Measurements from ENCODE around the gene SRC.

DNA sequence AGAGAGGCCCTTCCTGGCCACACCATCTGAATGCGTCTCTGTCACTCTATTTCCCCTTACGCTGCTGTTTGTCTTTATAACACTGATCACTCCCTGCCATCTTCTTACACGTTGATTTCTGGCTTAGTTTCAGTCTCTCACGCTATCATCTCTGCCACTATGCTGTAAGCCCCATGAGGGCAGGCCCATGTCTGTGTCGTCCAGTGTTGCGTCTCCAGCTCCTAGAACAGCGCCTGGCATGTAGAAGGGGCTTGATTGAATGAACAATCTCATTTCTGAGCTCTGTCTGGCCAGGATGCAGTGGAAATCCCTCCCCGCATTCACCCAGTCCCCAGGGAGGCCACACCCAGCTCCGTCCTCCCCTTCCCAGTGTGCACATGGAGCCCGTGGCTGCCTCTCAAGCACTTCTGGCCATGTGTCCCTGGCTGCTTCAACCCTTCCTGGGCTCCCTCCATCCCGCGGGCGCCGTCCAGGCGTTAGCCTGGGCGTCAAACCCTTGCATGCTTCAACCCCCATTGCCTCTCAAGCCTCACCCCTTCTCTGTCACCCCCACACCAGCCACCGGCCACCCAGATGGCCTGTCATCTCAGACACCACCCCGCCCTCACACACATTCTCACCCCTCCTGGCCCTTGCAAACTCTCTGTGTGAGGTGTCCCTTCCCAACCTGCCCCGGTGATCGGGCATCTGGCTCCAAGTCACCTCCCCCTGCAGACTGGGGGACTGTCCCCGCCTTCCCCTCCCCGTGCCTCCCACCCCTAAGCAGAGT is 71.1 kb downstream of the SRC start:
- TF ChIP-seq CTCF (optimal IDR thresholded peaks at IDR 0.05 in 1 of 3, IDR thresholded peaks at IDR 0.05 in 1 of 3, conservative IDR thresholded peaks at IDR 0.05 in 1 of 3; ENCODE audit: extremely low read depth in 1 of 3, insufficient read depth in 2 of 3, low read length in 3 of 3) (no peak), EZH2 (IDR thresholded peaks at IDR 0.05; ENCODE audit: low read length) (no peak)
